AG09309 (cell line): ENCODE data around the gene ZC3H18.

ENCODE experiments used
- DNase-seq: peaks from one replicate; pipeline ENCODE4 v3.0.0-alpha.2; 2010; ENCODE audit warnings: low read depth
- H3K4me3 ChIP-seq: 2 replicates; pipeline ENCODE4 v1.5.1; 2011; ENCODE audit warnings: mild to moderate bottlenecking, low read depth, low read length, moderate library complexity; ENCODE audit not compliant: control insufficient read depth
- TF ChIP-seq, protein P1 (sequence below): IDR thresholded peaks from 2 replicates; pipeline ENCODE4 v1.5.1; 2011; ENCODE audit warnings: mild to moderate bottlenecking, low read depth, low read length, inconsistent platforms; ENCODE audit not compliant: insufficient read depth, control insufficient read depth; ENCODE audit errors: missing control alignments

ZC3H18 gene

DNA sequence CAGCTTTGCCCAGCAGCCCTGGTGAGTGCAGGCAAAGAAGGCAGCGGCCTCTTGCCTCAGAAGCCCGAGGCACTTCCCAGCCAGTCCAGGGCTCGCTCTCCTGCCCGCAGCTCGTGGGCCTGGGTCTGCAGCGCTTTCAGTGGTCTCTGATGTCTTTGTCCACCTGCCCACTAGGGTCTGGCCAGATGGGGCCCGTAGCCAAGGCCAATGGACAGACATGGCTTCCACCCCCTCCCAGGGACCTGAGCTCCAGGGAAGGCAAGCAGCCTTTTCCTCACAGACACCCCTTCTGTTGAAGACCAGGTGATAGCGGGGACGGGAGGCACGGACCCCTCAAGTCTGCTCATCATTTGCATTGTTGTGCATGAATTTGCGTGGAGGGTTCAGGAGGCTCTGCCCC, 33.7 kb upstream of the ZC3H18 start:
- H3K4me3 ChIP-seq: no peak overlapping the region
- TF ChIP-seq, protein P1, sequence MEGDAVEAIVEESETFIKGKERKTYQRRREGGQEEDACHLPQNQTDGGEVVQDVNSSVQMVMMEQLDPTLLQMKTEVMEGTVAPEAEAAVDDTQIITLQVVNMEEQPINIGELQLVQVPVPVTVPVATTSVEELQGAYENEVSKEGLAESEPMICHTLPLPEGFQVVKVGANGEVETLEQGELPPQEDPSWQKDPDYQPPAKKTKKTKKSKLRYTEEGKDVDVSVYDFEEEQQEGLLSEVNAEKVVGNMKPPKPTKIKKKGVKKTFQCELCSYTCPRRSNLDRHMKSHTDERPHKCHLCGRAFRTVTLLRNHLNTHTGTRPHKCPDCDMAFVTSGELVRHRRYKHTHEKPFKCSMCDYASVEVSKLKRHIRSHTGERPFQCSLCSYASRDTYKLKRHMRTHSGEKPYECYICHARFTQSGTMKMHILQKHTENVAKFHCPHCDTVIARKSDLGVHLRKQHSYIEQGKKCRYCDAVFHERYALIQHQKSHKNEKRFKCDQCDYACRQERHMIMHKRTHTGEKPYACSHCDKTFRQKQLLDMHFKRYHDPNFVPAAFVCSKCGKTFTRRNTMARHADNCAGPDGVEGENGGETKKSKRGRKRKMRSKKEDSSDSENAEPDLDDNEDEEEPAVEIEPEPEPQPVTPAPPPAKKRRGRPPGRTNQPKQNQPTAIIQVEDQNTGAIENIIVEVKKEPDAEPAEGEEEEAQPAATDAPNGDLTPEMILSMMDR: no peak
- no peak for DNase-seq

DNA sequence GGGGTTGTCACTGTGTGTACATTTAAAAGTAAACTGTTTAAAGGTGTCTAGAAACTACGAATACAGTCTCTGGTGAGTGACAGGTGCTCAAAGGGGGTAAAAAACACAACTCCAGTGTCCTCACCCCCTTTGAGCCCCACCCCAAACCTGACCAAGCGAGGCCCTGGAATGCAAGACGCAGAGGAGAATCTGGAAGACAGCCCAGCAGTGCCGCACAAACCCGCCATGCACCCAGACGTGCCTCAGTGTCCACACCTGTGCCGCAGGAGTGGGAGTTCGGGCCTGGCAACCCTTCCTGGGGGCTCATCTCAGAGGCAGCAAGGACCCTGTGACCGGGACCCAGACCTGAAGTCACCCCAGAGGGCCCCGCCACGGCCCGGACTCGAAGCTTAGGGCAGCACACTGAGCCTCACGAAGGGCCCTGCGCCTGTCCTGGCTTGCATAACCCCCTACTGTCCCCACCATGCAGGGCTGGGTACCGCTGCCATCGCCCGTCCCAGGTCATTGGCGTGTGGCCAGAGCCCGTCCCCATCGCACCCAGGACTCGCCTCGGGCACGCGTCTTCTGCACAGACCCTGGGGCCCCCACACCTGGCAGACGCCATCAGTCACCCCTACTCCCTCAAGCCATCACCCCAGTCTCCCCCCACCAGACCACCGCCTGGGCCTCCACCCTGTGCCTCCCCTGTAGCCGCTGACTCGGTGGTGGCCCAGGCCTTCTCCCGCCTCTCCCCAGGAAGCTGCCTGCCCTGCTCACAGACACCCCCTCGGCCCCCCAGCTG, 33.0 kb upstream of the ZC3H18 start:
- DNase-seq: no peak
- TF ChIP-seq, protein P1: no peak
- no peak overlapping the region for H3K4me3 ChIP-seq

DNA sequence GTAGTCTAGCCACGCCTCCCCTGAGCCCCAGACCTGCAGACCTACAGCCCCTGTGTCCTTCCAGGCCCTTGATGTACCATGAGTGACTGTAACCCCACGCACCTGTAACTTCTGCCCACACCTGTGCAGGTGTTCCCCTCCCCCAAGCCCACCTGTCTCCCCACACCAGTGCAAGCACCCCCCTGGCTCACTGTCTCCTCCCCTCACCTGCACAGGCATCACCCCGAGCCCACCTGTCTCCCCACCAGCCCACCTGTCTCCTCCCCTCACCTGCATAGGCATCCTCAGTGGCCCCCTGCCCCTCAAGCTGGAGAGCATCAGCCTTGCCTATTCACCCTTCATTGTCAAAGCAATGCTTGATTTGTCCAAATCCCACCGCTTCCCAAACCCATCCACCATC, 32.3 kb upstream of the ZC3H18 start:
- TF ChIP-seq, protein P1: no peak
- no peak overlapping the region for H3K4me3 ChIP-seq
- no peak for DNase-seq

DNA sequence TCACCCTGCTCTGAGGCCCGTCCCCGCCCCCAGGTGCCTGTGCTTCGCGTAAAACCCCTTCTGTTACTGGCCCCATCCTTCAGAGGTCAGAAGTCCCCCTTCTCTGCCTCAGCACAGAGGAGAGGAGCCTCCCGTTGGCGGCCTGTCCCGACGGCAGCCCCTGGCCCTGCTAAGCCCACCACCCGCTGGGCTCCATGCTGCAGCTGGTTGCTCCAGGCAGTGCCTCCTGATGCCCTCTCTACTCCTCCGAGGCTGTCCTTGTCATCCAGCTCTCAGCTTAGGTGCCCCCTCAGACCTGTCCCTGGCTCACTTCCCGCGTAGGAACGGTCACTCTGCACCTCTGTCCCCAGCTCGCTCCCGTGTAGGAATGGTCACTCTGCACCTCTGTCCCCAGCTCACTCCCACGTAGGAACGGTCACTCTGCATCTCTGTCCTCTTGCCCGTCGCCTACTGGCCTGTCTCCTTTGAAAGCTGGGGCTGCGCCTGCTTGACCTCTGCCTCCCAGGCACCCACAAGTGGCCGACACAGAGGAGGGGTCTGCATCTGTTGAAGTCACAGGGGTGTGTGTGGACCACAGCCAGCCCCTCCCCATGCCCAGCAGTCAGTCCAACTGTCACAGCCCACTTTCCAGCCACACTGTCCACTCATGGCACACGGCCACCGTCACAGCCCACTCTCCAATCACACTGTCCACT, 31.7 kb upstream of the ZC3H18 start:
- no peak for DNase-seq
- H3K4me3 ChIP-seq: no peak overlapping the region
- TF ChIP-seq, protein P1: no peak

DNA sequence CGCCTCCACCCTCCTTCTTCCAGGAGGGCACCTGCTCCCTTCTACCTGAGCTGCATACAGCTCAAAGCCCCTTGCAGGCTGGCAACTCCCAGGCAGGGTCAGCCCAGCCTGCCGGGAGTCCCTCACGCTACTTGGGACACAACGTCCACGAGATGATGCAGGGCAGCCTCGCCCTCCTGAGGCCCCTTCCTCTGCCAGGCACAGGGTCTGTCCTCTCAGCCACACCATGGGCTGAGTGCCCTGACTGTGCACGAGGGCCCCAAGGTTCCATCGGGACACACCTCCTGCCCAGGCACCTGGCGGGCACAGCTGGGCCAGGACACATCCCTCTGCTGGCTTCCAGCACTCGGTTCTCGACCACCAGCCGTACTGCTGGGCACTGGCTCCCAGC, 30.9 kb upstream of the ZC3H18 start:
- TF ChIP-seq, protein P1: no peak
- no peak for DNase-seq

DNA sequence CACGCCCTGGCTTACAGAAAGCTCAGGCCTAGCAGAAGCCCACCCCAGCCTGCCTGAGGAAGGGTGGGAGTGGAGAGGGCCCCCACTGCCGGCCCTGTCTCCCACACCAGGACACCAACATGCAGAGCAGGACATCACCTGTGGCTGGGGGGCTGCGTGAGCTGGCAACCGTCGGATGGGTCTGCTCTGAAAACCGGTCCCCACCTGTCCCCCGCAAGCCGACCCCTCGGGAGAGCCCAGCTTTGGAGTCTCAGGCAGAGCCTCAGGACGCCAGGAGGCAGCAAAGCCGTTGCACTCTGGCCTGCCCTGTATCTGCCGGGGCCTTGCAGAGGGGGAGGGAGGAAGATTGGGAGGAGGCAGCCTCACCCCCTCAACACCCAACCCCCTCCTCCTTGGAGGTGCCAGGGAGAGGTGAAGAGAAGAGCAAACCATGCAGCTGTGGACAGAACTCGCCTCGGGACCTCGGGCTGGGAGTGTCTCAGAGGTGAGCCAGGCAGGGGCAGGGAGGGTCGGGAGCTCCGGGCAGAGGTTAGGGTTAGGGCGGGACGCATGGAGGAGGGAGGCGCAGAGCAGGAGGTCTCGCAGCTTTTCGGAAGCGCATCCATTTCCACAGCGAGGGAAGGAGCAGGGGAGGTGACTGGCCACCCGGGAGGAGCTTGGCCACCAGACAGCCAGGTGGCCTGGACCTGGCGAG, 30.4 kb upstream of the ZC3H18 start:
- TF ChIP-seq, protein P1: no peak
- H3K4me3 ChIP-seq: no peak overlapping the region
- DNase-seq: no peak

More for the DNA sequence above, 30.9 kb upstream of the ZC3H18 start:
- H3K4me3 ChIP-seq: no peak overlapping the region
